KMS-11 (cell line): Measurements from ENCODE around the gene KHDC3L.

Experiments used
- H2AFZ ChIP-seq: fragments of 200-600 bp; sonication (generic); 2 replicates; pipeline ENCODE4 v1.6.1; 2016; ENCODE audit warnings: antibody characterized with exemption, mixed run types, low read depth
- H3K27ac ChIP-seq: fragments of 200-600 bp; sonication (generic); 2 replicates; pipeline ENCODE4 v1.6.1; 2016; ENCODE audit warnings: mild to moderate bottlenecking, mixed run types
- H3K27me3 ChIP-seq: fragments of 200-600 bp; sonication (generic); 2 replicates; pipeline ENCODE4 v1.6.1; 2017; ENCODE audit warnings: mild to moderate bottlenecking, low read depth, mixed run types, moderate library complexity; ENCODE audit not compliant: insufficient read depth
- H3K36me3 ChIP-seq: fragments of 200-600 bp; sonication (generic); 2 replicates; pipeline ENCODE4 v1.6.1; 2017; ENCODE audit warnings: mild to moderate bottlenecking, mixed run types; ENCODE audit not compliant: insufficient read depth
- H3K4me1 ChIP-seq: fragments of 200-600 bp; sonication (generic); 2 replicates; pipeline ENCODE4 v1.6.1; 2016; ENCODE audit warnings: mild to moderate bottlenecking, low read depth, mixed run types; ENCODE audit not compliant: poor library complexity, severe bottlenecking
- H3K4me2 ChIP-seq: fragments of 200-600 bp; sonication (generic); 2 replicates; pipeline ENCODE4 v1.7.0; 2016; ENCODE audit warnings: mild to moderate bottlenecking, mixed run types
- H3K4me3 ChIP-seq: fragments of 200-600 bp; sonication (generic); IDR thresholded peaks from 2 replicates; pipeline ENCODE4 v1.6.1; 2017; ENCODE audit warnings: low read depth, low read length, mixed read lengths; ENCODE audit not compliant: insufficient read depth
- H3K79me2 ChIP-seq: fragments of 200-600 bp; sonication (generic); 2 replicates; pipeline ENCODE4 v1.6.1; 2016; ENCODE audit warnings: low read depth, mixed run types; ENCODE audit not compliant: insufficient read depth
- H3K9ac ChIP-seq: fragments of 200-600 bp; sonication (generic); 2 replicates; pipeline ENCODE4 v1.6.1; 2016; ENCODE audit warnings: mild to moderate bottlenecking, mixed run types
- H4K20me1 ChIP-seq: fragments of 200-600 bp; sonication (generic); 2 replicates; pipeline ENCODE4 v1.6.1; 2016; ENCODE audit warnings: mild to moderate bottlenecking, mixed run types; ENCODE audit not compliant: insufficient read depth
- TF ChIP-seq, protein P1 (sequence below): fragments of 200-600 bp; sonication (generic); conservative IDR thresholded peaks from 2 replicates; pipeline ENCODE4 v1.6.1; 2017; ENCODE audit warnings: low read depth, mild to moderate bottlenecking, antibody characterized with exemption, low read length, moderate library complexity, mixed read lengths

KHDC3L gene

DNA sequence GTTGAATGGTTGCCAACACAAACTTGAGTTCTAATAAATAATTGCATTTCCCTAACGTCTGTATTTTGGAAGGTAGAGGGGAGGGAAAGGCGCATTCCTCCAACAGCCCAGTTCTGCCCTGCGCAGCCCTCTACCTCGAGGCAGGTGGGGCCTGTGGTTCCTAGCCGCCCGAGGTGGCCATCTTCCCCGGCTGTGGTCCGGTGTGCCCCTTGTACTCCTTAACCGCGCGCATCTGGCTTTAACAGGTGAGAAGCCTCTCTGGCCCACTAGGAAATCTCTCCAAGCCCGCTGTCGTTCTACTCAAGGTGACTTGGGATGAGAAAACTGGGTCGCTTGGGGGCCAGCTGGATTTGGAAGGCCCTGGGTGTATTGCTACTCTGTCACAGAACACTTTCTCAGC is 1.7 kb downstream of the KHDC3L start:
- TF ChIP-seq, protein P1, sequence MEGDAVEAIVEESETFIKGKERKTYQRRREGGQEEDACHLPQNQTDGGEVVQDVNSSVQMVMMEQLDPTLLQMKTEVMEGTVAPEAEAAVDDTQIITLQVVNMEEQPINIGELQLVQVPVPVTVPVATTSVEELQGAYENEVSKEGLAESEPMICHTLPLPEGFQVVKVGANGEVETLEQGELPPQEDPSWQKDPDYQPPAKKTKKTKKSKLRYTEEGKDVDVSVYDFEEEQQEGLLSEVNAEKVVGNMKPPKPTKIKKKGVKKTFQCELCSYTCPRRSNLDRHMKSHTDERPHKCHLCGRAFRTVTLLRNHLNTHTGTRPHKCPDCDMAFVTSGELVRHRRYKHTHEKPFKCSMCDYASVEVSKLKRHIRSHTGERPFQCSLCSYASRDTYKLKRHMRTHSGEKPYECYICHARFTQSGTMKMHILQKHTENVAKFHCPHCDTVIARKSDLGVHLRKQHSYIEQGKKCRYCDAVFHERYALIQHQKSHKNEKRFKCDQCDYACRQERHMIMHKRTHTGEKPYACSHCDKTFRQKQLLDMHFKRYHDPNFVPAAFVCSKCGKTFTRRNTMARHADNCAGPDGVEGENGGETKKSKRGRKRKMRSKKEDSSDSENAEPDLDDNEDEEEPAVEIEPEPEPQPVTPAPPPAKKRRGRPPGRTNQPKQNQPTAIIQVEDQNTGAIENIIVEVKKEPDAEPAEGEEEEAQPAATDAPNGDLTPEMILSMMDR: no peak

DNA sequence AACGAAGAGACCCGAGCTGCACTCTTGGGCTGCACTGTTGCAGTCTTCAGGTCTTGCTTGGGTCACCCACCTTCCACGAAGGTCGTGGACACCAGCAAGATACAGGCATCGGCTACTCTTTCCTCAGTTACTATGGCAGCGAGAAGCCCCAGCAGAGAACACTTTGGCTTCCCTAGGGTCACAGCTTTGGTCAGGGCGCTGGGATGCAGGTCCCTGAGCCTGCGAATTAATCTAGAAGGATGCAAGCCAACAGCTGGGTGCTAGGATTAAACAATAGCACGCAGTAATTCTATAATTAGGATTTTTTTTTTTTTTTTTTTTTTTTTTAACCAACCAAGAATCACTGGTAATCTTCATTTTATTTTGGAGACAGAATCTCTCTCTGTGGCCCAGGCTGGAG is 2.1 kb downstream of the KHDC3L start:
- Histone ChIP-seq H3K79me2 (no peaks in the 10 kb centered on the region), H3K9ac (no peak overlapping the region), H3K36me3 (no peaks in the 10 kb centered on the region), H3K27me3 (no peaks in the 10 kb centered on the region), H4K20me1 (no peaks in the 10 kb centered on the region), H3K4me2 (no peak overlapping the region), H3K4me3 (no peak overlapping the region), H3K27ac (no peak overlapping the region), H2AFZ (no peak overlapping the region), H3K4me1 (no peaks in the 10 kb centered on the region)
- TF ChIP-seq, protein P1: no peak

More for the DNA sequence above, 1.7 kb downstream of the KHDC3L start:
- Histone ChIP-seq H3K36me3 (no peaks in the 10 kb centered on the region), H3K27ac (no peak overlapping the region), H3K4me1 (no peaks in the 10 kb centered on the region), H3K4me2 (no peak overlapping the region), H3K9ac (no peak overlapping the region), H3K27me3 (no peaks in the 10 kb centered on the region), H3K4me3 (no peak overlapping the region), H2AFZ (no peak overlapping the region), H3K79me2 (no peaks in the 10 kb centered on the region), H4K20me1 (no peaks in the 10 kb centered on the region)

DNA sequence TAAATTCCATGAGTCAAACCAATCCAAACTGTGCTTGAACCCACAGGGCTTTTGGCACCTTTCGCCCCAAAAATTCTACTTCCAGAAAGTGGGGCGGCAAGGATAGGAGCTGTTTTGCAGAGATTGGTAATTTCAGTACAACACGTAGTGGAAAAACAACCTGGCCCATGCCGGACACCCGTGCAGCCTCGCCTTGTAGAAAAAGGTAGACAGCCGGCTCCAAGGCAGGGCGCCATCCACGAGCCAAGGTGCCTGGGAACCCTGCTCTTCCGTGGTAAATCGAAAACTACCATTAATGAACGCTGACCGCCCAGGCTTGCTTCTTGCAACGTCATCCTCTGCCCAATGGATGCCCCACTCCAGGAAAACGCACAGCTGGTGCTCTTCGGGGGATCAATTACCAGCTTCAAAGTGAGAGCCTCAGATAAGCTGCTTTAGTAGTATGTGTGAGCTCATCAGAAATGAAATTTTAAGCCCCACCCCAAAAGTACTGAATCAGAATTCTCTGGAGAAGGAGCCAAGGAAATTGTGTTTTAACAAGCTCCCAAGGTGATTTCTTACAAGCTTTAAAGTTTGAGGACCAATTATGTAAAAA is 5.4 kb downstream of the KHDC3L start:
- Histone ChIP-seq H3K9ac (no peak overlapping the region), H3K4me2 (no peak overlapping the region), H3K36me3 (no peaks in the 10 kb centered on the region), H2AFZ (no peak overlapping the region), H3K27ac (no peak overlapping the region), H3K4me3 (no peak overlapping the region), H3K4me1 (no peaks in the 10 kb centered on the region), H4K20me1 (no peaks in the 10 kb centered on the region), H3K79me2 (no peaks in the 10 kb centered on the region), H3K27me3 (no peaks in the 10 kb centered on the region)
- TF ChIP-seq, protein P1: no peak

DNA sequence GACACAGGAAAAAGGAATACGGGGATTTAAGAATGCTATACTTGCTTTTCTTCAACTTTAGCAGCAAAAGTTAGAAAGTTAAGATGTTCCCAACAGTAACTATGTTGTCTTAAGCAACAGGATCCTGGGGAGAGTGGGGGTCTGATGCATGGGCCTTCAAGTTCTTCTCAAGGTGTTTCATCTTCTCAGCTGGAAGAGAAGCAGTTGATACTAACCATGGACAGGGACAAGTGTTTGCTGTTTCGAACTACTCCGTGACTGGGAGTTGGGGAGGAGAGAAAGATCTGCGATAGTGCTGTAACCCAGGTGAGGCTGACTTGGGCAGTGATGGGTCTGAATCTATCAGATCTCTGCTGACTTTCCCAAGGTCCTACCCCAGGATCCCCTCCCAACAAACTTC is 6.2 kb downstream of the KHDC3L start:
- H3K27ac ChIP-seq: no peak overlapping the region
- no peaks in the 10 kb centered on the region for H3K79me2 ChIP-seq
- H2AFZ ChIP-seq: no peak overlapping the region
- no peak overlapping the region for H3K4me3 ChIP-seq
- H3K4me1 ChIP-seq: no peaks in the 10 kb centered on the region
- TF ChIP-seq, protein P1: no peak
- no peaks in the 10 kb centered on the region for H3K27me3 ChIP-seq
- no peaks in the 10 kb centered on the region for H3K36me3 ChIP-seq
- H4K20me1 ChIP-seq: no peaks in the 10 kb centered on the region
- no peak overlapping the region for H3K9ac ChIP-seq
- H3K4me2 ChIP-seq: no peak overlapping the region
